DOHH2 (cell line): ENCODE data around the gene KRTAP4-6.
"Not testable (repeated sequence)": the region's sequence is repeated elsewhere in the genome, so short reads cannot be mapped to it uniquely, and the experiment has no call there.

ENCODE experiments used
- EZH2phosphoT487 ChIP-seq: fragments of 200-600 bp; sonication (generic); IDR thresholded peaks from 2 replicates; pipeline ENCODE4 v1.6.1; 2017; ENCODE audit warnings: borderline replicate concordance, mild to moderate bottlenecking, antibody characterized with exemption, low read length, moderate library complexity, mixed read lengths
- TF ChIP-seq, protein P1 (sequence below): fragments of 200-600 bp; sonication (generic); IDR thresholded peaks from one replicate; pipeline ENCODE4 v1.5.1; 2014; ENCODE audit warnings: antibody characterized with exemption, mild to moderate bottlenecking, low read depth, low read length; ENCODE audit not compliant: poor library complexity, severe bottlenecking

DNA sequence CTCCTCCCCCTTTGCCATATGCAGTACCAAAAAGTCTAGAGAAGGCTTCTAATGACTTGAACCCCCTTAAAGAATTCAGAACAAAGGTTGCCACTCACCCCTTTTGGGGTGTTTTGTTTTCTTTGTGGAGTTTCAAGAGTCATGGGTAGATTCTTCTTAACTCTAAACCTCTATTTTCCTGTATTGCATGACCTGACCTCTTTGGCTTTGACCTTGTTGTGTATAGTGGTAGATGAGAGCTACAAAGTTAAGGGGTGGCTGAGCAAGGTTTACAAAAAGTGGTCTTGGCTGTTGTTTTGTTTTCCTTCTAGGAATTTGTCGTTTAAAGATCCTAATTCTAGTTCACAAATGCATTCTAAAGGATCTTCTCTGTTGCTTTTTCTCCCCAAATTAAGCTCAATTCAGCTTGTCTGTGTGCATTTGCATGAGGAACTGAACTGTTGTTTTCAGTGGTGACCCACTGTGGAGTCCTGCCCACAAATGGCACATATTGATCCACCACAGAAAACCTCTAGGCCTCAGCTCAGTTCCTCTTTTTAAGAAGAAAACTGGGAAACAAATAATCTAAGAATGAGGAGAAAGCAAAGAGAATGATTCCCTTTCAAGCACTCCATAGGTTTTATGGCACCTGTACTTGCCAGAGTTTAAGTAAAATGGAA, 31.5 kb downstream of the KRTAP4-6 start:
- TF ChIP-seq, protein P1, sequence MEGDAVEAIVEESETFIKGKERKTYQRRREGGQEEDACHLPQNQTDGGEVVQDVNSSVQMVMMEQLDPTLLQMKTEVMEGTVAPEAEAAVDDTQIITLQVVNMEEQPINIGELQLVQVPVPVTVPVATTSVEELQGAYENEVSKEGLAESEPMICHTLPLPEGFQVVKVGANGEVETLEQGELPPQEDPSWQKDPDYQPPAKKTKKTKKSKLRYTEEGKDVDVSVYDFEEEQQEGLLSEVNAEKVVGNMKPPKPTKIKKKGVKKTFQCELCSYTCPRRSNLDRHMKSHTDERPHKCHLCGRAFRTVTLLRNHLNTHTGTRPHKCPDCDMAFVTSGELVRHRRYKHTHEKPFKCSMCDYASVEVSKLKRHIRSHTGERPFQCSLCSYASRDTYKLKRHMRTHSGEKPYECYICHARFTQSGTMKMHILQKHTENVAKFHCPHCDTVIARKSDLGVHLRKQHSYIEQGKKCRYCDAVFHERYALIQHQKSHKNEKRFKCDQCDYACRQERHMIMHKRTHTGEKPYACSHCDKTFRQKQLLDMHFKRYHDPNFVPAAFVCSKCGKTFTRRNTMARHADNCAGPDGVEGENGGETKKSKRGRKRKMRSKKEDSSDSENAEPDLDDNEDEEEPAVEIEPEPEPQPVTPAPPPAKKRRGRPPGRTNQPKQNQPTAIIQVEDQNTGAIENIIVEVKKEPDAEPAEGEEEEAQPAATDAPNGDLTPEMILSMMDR = not testable (repeated sequence)
- TF ChIP-seq EZH2phosphoT487 = not testable (repeated sequence)
